Fibroblast of villous mesenchyme (primary cell): ENCODE results near the gene DPP10. TPM values are rescaled to one million over a fixed set of nuclear protein-coding genes. Genes with fewer than 3 reads are reported as not detected.

Experiments used
- DNase-seq: peaks from one replicate; pipeline ENCODE4 v3.0.0-alpha.2; 2010; ENCODE audit warnings: low read depth
- H3K4me3 ChIP-seq: 2 replicates; pipeline ENCODE4 v1.5.1; 2011; ENCODE audit warnings: low read depth, mild to moderate bottlenecking, low read length
- CTCF ChIP-seq: IDR thresholded peaks from 2 replicates; pipeline ENCODE4 v1.5.1; 2012; ENCODE audit warnings: low read depth, mild to moderate bottlenecking, low read length; ENCODE audit not compliant: insufficient read depth
- small RNA-seq: library from RNA; depleted of rRNA; stranded (forward); fragments of <200 nt; gene quantifications from one replicate; pipeline ENCODE3, GENCODE V24; 2012
- total RNA-seq: library from RNA; depleted of rRNA; stranded (reverse); fragments of >200 nt; gene quantifications from 2 replicates; pipeline ENCODE4 v1.2.3, GENCODE V29; 2012

DPP10 gene
- total RNA-seq, 1 donor, result under 0.01 TPM

GRCh38 chr2:115880558-115880957, 1438.1 kb downstream of the DPP10 start:
- no peak overlapping the region for H3K4me3 ChIP-seq
- DNase-seq, result no peak
- TF ChIP-seq CTCF, result no peak

GRCh38 chr2:115887209-115887776, 1444.9 kb downstream of the DPP10 start:
- no peak overlapping the region for H3K4me3 ChIP-seq
- no peak for TF ChIP-seq CTCF
- DNase-seq, result no peak

Small RNA genes lying within 50 kb of the gene (small RNA-seq; reads per million reads assigned to genes)
- 10.3 reads per million, percentile 90 among the genes with 10 or more reads in this experiment for gene RNU2-41P
